ENCODE data around the gene DGKQ.

DGKQ gene

DNA sequence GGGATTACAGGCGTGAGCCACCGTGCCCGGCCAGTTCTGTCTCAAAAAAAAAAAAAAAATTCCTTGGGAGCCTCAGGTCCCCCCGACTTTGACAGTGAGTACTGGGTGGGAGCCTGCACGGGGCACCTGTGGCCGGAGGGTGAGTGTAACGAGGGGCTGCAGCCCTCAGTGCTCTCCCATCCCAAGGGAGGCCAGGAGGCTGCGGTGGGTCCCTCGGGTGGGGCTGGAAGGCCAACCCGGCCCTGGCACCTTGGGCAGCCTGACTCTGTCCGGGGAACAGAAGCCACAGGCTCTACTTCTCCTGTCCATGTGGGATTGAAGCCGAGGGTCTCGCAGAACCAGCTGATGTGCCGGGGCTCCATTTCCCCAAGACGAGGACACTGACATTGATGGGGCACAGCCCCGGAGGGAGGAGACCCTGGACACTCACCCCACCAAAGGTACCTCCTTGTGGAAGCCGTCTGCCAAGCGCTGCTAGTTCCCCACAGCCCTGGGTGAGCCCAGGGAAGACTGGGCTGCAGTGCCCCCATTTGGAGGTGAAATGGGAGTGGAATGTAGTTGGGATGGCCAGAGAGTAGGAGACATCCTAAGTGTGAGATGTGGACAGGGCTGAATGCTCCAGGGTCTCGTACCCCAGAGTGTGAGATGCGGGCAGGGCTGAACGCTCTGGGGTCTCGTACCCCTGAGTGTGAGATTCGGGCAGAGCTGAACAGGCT lies 22.1 kb upstream of the DGKQ start:
- no peak for DNase-seq

DNA sequence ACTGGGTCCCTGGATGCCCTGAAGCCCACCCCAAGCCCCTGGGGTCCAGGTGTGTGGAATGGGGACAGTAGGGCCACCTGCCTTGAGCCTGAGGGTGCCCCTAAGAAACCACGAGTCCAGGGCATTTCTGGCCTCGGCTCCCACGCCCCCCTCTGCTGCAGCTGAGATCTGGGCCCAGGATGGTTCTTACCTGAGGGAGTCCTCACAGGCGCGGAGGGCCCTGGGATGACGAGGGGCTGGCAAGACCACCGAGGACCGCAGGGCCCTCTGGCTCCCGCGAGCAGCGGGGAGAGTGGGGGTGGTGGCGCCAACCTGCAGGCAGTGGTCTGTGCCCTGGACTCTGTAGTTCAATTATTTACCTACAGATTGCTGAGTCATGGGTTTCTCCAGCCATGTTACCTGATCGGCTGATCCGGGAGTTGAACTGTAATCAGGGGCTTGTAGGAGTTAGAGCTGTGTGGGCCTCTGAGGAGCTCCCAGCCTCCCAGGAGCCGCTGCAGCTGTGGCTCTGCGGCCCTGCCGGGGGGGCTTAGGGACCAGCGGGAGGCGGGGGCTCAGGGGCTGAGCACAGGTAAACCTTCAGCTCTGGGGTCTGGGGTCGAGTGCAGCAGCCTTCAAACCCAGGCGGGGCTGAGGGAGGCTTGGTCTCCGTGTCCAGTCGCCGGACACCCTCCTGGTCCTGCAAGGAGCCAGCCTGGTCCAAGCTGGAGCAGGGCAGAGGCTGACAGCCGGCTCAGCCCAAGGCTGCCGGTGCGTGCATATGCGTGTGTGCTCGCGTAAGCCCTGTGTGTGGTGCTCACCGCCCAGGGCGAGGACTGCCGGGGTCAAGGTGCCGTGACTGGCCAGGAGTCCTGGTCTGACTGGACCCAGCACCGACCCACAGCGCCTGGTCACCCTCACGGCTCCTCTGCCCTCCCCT lies 20.0 kb upstream of the DGKQ start, which contains the start of gene SLC26A1:
TSS of gene SLC26A1 (minus strand) at position 294 of the 919 bp plus-strand sequence. CDS start 1,701 bp downstream, outside the sequence.
- DNase-seq, result no peak

DNA sequence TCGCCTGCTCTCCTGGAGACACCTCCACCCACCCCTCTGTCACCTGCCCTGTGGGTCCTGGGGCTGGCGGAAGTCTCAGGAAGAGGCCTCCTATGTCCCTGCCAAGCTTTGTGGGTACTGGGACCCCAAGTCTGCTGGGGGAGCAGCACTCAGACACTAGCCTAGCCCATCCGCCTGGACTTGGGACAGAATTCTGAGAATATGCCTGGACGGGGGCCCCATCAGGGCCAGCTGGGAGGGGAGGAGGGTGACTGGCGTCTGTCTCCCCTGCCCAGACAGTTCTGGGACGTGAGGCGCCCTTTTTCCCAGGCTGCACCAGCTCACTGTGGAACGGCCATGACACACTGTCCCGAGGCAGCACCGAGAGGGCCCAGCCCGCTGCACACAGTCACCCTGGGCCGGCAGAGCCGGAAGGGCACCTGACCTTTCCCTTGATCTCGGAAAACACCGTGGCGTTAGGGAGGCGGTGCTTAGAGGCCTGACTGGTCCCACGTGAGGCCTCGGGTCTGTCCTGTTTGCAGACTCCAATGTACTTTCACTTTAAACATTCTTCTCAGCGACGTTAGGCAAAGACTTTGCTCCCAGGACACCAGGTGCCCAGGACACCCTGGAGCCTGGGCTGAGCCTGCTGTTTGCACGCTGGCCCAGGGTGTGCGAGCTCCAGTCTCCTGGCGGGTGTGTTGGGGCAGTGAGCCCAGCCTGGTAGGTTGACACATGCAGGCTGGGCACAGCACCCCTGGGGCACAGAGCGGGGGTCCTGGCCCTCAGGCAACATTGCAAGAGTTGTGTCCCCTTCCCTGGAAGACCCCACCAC lies 19.1 kb upstream of the DGKQ start:
- no peak for DNase-seq

DNA sequence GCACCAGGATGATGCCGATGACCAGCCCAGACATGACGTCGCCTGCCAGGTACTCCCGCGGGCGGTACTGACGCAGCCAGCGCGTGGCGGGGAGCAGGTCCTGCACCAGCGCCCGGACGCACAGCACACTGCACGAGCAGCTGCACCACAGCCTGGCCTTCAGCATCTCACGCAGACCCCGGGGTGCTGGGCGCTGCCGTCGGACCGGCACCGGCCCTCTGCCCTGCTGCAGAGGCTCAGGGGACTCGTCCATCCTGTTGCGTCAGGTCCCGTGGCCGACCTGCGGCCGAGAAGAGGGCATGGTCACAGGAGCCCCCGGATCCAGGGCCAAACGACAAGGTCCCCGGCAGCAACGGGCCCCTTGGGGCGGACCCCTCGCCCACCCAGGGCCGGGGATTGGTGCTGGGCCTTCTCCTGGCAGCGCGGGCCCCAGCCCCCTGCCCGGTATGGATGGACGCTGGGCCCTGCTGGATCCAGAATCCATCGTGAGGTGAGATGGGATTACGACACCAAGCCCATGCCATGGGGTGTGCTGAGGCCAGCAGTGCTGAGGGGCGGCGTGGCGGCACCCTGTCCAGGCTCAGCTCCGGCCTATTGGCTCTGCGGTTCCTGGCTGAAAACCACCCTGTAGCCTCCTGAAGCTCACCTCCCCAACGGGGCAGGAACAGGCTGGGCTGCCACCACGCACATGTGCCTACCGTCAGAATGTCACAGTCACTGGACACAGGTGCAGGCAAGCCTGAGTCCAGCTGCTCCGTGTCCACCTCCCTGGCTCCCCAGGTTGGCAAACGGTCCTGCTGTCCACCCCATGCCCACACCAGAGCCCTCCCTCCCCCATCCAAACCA lies 18.3 kb upstream of the DGKQ start:
- no peak for DNase-seq

- no peak for DNase-seq
These were observed 17.5 kb upstream of the DGKQ start for GRCh38 chr4:990746-991367.

GRCh38 chr4:989722-990471 lies 16.5 kb upstream of the DGKQ start:
- no peak for DNase-seq

GRCh38 chr4:988726-989721 lies 15.7 kb upstream of the DGKQ start:
- no peak for DNase-seq

- DNase-seq, result no peak
These were observed 14.5 kb upstream of the DGKQ start for GRCh38 chr4:987624-988513.

- DNase-seq, result peak; percentile 86
These were observed 13.7 kb upstream of the DGKQ start, which contains the start of gene IDUA for GRCh38 chr4:986879-987623. TSS of gene IDUA (plus strand) at chr4:987044. CDS start at chr4:987085, 41 bp downstream.

DNA sequence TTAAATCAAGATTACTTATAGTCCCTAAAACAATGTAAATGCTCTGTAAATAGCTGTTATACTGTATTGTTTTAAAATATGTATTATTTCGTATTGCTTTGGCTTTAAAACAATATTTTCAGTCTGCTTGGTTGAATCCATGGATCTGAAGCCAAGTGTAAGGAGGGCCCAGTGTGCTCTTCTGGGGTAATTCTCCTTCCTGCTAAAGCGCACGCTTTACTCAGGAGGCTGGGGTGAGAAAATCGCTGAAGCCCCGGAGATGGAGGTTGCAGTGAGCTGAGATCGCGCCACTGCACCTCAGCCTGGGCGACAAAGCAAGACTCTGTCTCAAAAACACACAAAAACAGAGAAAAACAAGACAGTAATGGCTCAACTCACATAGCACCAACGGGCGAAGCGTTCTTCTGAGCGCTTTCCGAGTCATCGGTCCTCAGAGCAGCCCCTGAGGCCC lies 13.1 kb upstream of the DGKQ start:
- DNase-seq, result no peak

GRCh38 chr4:985123-985830 lies 11.9 kb upstream of the DGKQ start:
- peak; percentile 71 for DNase-seq

GRCh38 chr4:984336-985054 lies 11.1 kb upstream of the DGKQ start:
- DNase-seq, result no peak

- DNase-seq, result no peak
These were observed 9.4 kb upstream of the DGKQ start for GRCh38 chr4:982814-983213.

DNA sequence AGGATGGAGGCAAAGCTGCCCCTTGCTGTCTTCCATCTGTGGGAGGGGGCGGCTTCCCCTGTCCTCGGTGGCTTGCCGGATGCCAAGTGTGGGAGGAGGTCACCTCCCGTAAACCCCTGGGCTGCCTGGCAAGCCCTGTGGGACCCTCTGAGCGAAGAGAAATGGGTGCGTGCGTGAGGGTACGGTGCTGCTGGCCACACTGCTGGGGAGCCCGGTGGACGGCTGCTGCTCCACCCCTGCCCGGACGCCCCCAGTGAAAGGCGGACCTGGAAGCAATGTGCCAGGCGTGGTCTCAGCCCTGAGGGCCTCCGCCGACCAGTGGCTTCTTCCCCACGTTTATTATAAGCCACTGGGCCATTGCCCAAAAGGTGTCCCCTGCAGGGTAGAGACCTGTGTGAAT lies 8.9 kb upstream of the DGKQ start:
- DNase-seq, result no peak

DNA sequence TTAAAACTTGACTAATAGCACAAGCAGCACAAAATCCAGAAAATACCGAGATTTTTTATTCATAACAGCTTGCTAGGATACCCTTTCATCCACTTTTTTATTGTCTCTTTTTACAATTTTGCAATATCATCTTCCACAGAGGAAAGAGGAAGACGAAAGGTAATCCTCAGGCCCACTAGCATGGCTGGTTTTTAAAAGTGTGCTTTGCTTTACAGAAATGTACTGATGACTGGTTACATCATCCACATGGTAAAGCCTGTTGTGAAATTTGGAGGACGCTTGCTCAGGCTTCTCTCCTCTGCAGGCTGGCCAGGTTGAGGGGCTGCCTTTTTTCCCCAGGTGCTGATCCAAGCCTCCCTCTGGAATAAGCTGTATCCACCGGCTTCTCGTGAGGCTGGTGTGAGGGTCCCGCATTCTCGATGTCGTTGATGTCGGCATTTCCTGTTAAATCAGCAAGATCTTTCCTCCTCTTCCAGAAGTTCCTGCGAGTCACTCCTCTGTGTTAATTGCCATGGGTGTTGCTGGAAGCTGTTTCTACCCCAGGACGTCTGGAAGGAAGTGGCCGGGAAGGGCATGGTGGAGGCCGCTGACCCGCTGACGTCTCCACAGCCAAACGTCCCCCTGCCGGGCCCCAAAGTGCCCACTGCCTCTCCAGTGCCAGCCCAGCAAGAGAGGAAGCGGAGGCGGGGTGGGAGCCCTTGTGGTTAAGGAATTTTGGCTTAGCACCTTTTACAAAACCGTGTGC lies 5.8 kb upstream of the DGKQ start:
- no peak for DNase-seq
